Thyroid gland (tissue), 4 donors: ENCODE results near the gene WIPF3. TPM values are rescaled to one million over a fixed set of nuclear protein-coding genes. Genes with fewer than 3 reads are reported as not detected.

Experiments
- DNase-seq, 2 donors: peaks; one replicate each; pipeline ENCODE4 v3.0.0-alpha.2; 2019
- H3K27ac ChIP-seq, 3 donors: fragments of 200-600 bp; sonication (generic); 1 replicate in 2 of 3; 2 replicates in 1 of 3; pipeline ENCODE4 v1.5.1; 2016 to 2019; ENCODE audit warnings: mild to moderate bottlenecking in 1 of 3, moderate library complexity in 1 of 3
- H3K27me3 ChIP-seq: fragments of 200-600 bp; sonication (generic); one replicate; pipeline ENCODE4 v1.5.1; 2019
- H3K36me3 ChIP-seq, 2 donors: fragments of 200-600 bp; sonication (generic); one replicate each; pipeline ENCODE4 v1.5.1; 2016 to 2019
- H3K4me1 ChIP-seq, 2 donors: fragments of 200-600 bp; sonication (generic); one replicate each; pipeline ENCODE4 v1.5.1; 2017 to 2019
- H3K4me3 ChIP-seq, 3 donors: fragments of 200-600 bp; sonication (generic); replicated peaks in 1 of 3; 1 replicate in 2 of 3; 2 replicates in 1 of 3; pipeline ENCODE4 v1.5.1; 2016; ENCODE audit warnings: mild to moderate bottlenecking in 1 of 3
- H3K9me3 ChIP-seq: fragments of 200-600 bp; sonication (generic); one replicate; pipeline ENCODE4 v1.5.1; 2017
- CTCF ChIP-seq, 6 experiments: fragments of 200-600 bp in 3 of 6; fragments of 450-650 bp in 3 of 6; sonication (generic) in 3 of 6; IDR thresholded peaks; one replicate each; pipeline ENCODE4 v1.5.1; 2016 to 2019; ENCODE audit warnings: antibody characterized with exemption in 6 of 6, mild to moderate bottlenecking in 2 of 6, inconsistent platforms in 1 of 6, moderate library complexity in 1 of 6
- POLR2A ChIP-seq, 2 donors: fragments of 450-650 bp; IDR thresholded peaks; one replicate each; pipeline ENCODE4 v1.6.1; 2017; ENCODE audit warnings: antibody characterized with exemption in 2 of 2, mild to moderate bottlenecking in 2 of 2, moderate library complexity in 1 of 2
- WGBS, 2 donors: methylation state at CpG; one replicate each; pipeline ENCODE4 v1.1.5; 2017; 5-methylcytosine and 5-hydroxymethylcytosine counted together
- intact Hi-C: fragments of 100-400 bp; cut with DNase I; formaldehyde crosslinking; loops from one replicate; pipeline ENCODE4 v1.15.1; 2023
- total RNA-seq, 4 donors: library from RNA; depleted of rRNA; stranded (reverse); fragments of >200 nt; gene quantifications; one replicate each; pipeline ENCODE4 v1.2.3, GENCODE V29; 2016

WIPF3 gene
- total RNA-seq, 4 donors from 2014 or later = 0.22 to 1.2 (median 0.70) TPM

- no peak overlapping the region for H3K4me3 ChIP-seq
- H3K36me3 ChIP-seq = no peaks in the 10 kb centered on the region
- no peak for DNase-seq
- intact Hi-C loops = no loop called here
- H3K4me1 ChIP-seq = no peaks in the 10 kb centered on the region
- no peaks in the 10 kb centered on the region for H3K27me3 ChIP-seq
- TF ChIP-seq POLR2A (IDR thresholded peaks at IDR 0.05) (no peak), CTCF (IDR thresholded peaks at IDR 0.05) (no peak)
- no peak overlapping the region for H3K27ac ChIP-seq
- H3K9me3 ChIP-seq = no peaks in the 10 kb centered on the region
- WGBS, 2 donors = 77 to 84% methylated on average over 7 of the region's 7 CpGs
Measured at GRCh38 chr7:29839302-29839701, 33.0 kb downstream of the WIPF3 start.

GRCh38 chr7:29839921-29840320 is 33.6 kb downstream of the WIPF3 start:
- intact Hi-C loops = no loop called here
- Histone ChIP-seq H3K36me3 (no peaks in the 10 kb centered on the region), H3K4me3 (no peak overlapping the region), H3K9me3 (no peaks in the 10 kb centered on the region), H3K4me1 (no peaks in the 10 kb centered on the region), H3K27ac (no peak overlapping the region), H3K27me3 (no peaks in the 10 kb centered on the region)
- no peak for DNase-seq
- 91 to 95% methylated on average over 3 of the region's 3 CpGs for WGBS, 2 donors
- TF ChIP-seq POLR2A (IDR thresholded peaks at IDR 0.05) (no peak), CTCF (IDR thresholded peaks at IDR 0.05) (no peak)

- H3K9me3 ChIP-seq = no peaks in the 10 kb centered on the region
- 83 to 88% methylated on average over 6 of the region's 6 CpGs for WGBS, 2 donors
- intact Hi-C loops = no loop called here
- TF ChIP-seq CTCF (IDR thresholded peaks at IDR 0.05) = no peak
- no peak for TF ChIP-seq POLR2A (IDR thresholded peaks at IDR 0.05)
- no peaks in the 10 kb centered on the region for H3K36me3 ChIP-seq
- H3K27me3 ChIP-seq = no peaks in the 10 kb centered on the region
- H3K27ac ChIP-seq = no peak overlapping the region
- no peak overlapping the region for H3K4me3 ChIP-seq
- H3K4me1 ChIP-seq = no peaks in the 10 kb centered on the region
- no peak for DNase-seq
Measured at GRCh38 chr7:29840701-29841100, 34.4 kb downstream of the WIPF3 start.

GRCh38 chr7:29841926-29842701 is 35.8 kb downstream of the WIPF3 start:
- H3K36me3 ChIP-seq = no peaks in the 10 kb centered on the region
- H3K27me3 ChIP-seq = no peaks in the 10 kb centered on the region
- no peak for DNase-seq
- WGBS, 2 donors = 89 to 91% methylated on average over 11 of the region's 11 CpGs
- no peak overlapping the region for H3K27ac ChIP-seq
- no peaks in the 10 kb centered on the region for H3K9me3 ChIP-seq
- H3K4me1 ChIP-seq = no peaks in the 10 kb centered on the region
- TF ChIP-seq CTCF (IDR thresholded peaks at IDR 0.05) = no peak
- TF ChIP-seq POLR2A (IDR thresholded peaks at IDR 0.05) = no peak
- intact Hi-C loops = no loop called here
- no peak overlapping the region for H3K4me3 ChIP-seq

GRCh38 chr7:29843093-29843492 is 36.8 kb downstream of the WIPF3 start:
- TF ChIP-seq POLR2A (IDR thresholded peaks at IDR 0.05) = no peak
- TF ChIP-seq CTCF (IDR thresholded peaks at IDR 0.05) = no peak
- Histone ChIP-seq H3K4me1 (no peaks in the 10 kb centered on the region), H3K36me3 (no peaks in the 10 kb centered on the region), H3K9me3 (no peaks in the 10 kb centered on the region), H3K4me3 (no peak overlapping the region), H3K27me3 (no peaks in the 10 kb centered on the region), H3K27ac (no peak overlapping the region)
- 82 to 89% methylated on average over 8 of the region's 8 CpGs for WGBS, 2 donors
- intact Hi-C loops = no loop called here
- DNase-seq = no peak
